Measurements from ENCODE around the gene FHOD3. TPM values are rescaled to one million over a fixed set of nuclear protein-coding genes. Genes with fewer than 3 reads are reported as not detected.

The FHOD3 gene
- total and polyA plus RNA-seq, 4 donors, result 0.57 to 1.3 (median 1.2) TPM; not detected in 1

DNA sequence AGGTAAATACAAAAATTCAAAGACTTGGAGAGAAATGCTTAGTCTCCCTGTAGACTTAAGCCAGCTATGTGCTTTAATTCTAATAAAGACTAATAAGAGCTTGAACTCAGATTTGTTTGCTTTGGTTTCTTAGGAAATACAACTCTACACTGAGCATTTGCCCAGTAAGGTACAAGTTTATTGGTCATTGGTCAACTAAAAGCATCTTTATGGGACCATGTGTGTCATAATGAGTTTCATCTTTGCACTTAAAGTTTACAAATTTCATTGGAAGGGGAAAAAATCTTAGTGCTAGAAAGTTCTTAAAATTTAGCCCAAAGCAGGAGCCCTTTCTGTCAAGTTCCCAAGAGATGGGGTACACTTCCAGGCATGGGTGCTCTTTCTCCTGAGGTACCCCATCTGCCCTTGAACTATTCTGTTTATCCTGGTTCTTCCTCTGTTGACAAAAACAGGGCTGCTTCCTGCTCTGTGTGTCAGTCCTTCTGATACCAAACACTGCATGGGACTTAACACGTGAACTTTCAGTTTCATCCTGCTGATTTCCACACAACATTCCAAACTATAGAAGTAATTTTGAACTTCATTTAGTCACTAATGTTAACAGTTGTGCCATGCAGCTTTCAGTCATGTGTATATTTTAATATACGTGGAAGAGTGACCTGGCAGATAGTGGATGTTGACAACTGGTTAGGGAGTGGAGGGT lies 331.1 kb downstream of the FHOD3 start:
- H3K27ac ChIP-seq (ENCODE audit: low read depth in 1 of 2, low read length in 2 of 2), result peak overlapping the region in 1 of 2 donors; percentile 40
- no peak for DNase-seq (ENCODE audit: low spot score)

DNA sequence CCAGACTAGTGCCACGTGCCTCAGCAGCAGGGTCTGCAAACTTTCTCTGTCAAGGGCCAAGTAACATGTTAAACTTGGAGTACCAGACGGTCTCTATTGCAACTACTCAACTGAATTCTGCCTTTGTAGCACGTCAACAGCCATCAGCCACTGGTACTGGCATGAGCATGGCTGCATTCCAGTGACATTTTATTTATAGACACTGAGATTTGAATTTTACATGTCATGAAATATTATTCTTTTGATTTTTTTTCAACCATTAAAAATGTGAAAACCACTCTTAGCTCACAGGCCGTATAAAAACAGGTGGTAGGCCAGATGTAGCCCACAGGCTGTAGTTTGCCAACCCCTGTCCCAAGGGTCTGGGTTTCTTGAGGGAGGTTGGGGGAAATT lies 331.6 kb downstream of the FHOD3 start:
- Histone ChIP-seq H3K36me3 (ENCODE audit: control insufficient read depth in 4 of 4, insufficient read depth in 3 of 4, low read depth in 1 of 4, low read length in 3 of 4) (no peaks in the 10 kb centered on the region), H3K9me3 (ENCODE audit: control insufficient read depth in 4 of 4, low read length in 3 of 4) (no peaks in the 10 kb centered on the region), H3K9ac (ENCODE audit: low read depth in 1 of 2, low read length in 2 of 2) (no peak overlapping the region), H3K27me3 (ENCODE audit: control insufficient read depth in 4 of 4, insufficient read depth in 4 of 4, low read length in 3 of 4) (no peaks in the 10 kb centered on the region), H3K4me3 (ENCODE audit: low read depth in 1 of 3, low read length in 3 of 3) (no peak overlapping the region), H3K27ac (ENCODE audit: low read depth in 1 of 2, low read length in 2 of 2) (peak overlapping the region in 1 of 2 donors; percentile 40), H3K4me1 (ENCODE audit: control insufficient read depth in 4 of 4, insufficient read depth in 4 of 4, low read length in 3 of 4) (no peaks in the 10 kb centered on the region)
- no peak for DNase-seq (ENCODE audit: low spot score)
- 66% methylated on average over 4 of the region's 4 CpGs for WGBS
- TF ChIP-seq EGR1 (IDR thresholded peaks at IDR 0.05; ENCODE audit: low read depth in 2 of 2) (no peak), TAF1 (conservative IDR thresholded peaks at IDR 0.05) (no peak), FOXA1 (IDR thresholded peaks at IDR 0.05) (no peak), SP1 (IDR thresholded peaks at IDR 0.05) (no peak), FOXA2 (IDR thresholded peaks at IDR 0.05) (no peak), NR2F2 (IDR thresholded peaks at IDR 0.05) (no peak), YY1 (IDR thresholded peaks at IDR 0.05) (no peak), RXRA (IDR thresholded peaks at IDR 0.05) (no peak), HNF4A (conservative IDR thresholded peaks at IDR 0.05) (no peak)
- TF ChIP-seq, protein P1, sequence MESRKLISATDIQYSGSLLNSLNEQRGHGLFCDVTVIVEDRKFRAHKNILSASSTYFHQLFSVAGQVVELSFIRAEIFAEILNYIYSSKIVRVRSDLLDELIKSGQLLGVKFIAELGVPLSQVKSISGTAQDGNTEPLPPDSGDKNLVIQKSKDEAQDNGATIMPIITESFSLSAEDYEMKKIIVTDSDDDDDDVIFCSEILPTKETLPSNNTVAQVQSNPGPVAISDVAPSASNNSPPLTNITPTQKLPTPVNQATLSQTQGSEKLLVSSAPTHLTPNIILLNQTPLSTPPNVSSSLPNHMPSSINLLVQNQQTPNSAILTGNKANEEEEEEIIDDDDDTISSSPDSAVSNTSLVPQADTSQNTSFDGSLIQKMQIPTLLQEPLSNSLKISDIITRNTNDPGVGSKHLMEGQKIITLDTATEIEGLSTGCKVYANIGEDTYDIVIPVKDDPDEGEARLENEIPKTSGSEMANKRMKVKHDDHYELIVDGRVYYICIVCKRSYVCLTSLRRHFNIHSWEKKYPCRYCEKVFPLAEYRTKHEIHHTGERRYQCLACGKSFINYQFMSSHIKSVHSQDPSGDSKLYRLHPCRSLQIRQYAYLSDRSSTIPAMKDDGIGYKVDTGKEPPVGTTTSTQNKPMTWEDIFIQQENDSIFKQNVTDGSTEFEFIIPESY (IDR thresholded peaks at IDR 0.05), result no peak
- TF ChIP-seq, protein P2, sequence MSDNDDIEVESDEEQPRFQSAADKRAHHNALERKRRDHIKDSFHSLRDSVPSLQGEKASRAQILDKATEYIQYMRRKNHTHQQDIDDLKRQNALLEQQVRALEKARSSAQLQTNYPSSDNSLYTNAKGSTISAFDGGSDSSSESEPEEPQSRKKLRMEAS (IDR thresholded peaks at IDR 0.05), result no peak
- TF ChIP-seq, protein P3, sequence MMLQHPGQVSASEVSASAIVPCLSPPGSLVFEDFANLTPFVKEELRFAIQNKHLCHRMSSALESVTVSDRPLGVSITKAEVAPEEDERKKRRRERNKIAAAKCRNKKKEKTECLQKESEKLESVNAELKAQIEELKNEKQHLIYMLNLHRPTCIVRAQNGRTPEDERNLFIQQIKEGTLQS (IDR thresholded peaks at IDR 0.05), result no peak
- TF ChIP-seq, protein P4, sequence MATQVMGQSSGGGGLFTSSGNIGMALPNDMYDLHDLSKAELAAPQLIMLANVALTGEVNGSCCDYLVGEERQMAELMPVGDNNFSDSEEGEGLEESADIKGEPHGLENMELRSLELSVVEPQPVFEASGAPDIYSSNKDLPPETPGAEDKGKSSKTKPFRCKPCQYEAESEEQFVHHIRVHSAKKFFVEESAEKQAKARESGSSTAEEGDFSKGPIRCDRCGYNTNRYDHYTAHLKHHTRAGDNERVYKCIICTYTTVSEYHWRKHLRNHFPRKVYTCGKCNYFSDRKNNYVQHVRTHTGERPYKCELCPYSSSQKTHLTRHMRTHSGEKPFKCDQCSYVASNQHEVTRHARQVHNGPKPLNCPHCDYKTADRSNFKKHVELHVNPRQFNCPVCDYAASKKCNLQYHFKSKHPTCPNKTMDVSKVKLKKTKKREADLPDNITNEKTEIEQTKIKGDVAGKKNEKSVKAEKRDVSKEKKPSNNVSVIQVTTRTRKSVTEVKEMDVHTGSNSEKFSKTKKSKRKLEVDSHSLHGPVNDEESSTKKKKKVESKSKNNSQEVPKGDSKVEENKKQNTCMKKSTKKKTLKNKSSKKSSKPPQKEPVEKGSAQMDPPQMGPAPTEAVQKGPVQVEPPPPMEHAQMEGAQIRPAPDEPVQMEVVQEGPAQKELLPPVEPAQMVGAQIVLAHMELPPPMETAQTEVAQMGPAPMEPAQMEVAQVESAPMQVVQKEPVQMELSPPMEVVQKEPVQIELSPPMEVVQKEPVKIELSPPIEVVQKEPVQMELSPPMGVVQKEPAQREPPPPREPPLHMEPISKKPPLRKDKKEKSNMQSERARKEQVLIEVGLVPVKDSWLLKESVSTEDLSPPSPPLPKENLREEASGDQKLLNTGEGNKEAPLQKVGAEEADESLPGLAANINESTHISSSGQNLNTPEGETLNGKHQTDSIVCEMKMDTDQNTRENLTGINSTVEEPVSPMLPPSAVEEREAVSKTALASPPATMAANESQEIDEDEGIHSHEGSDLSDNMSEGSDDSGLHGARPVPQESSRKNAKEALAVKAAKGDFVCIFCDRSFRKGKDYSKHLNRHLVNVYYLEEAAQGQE (IDR thresholded peaks at IDR 0.05), result no peak

More for the DNA sequence above, 331.1 kb downstream of the FHOD3 start:
- Histone ChIP-seq H3K4me1 (ENCODE audit: control insufficient read depth in 4 of 4, insufficient read depth in 4 of 4, low read length in 3 of 4) (no peaks in the 10 kb centered on the region), H3K36me3 (ENCODE audit: control insufficient read depth in 4 of 4, insufficient read depth in 3 of 4, low read depth in 1 of 4, low read length in 3 of 4) (no peaks in the 10 kb centered on the region), H3K9me3 (ENCODE audit: control insufficient read depth in 4 of 4, low read length in 3 of 4) (no peaks in the 10 kb centered on the region), H3K27me3 (ENCODE audit: control insufficient read depth in 4 of 4, insufficient read depth in 4 of 4, low read length in 3 of 4) (no peaks in the 10 kb centered on the region), H3K9ac (ENCODE audit: low read depth in 1 of 2, low read length in 2 of 2) (no peak overlapping the region), H3K4me3 (ENCODE audit: low read depth in 1 of 3, low read length in 3 of 3) (no peak overlapping the region)
- WGBS, result 15% methylated on average over 2 of the region's 2 CpGs
- TF ChIP-seq SP1 (IDR thresholded peaks at IDR 0.05) (no peak), TAF1 (conservative IDR thresholded peaks at IDR 0.05) (no peak), HNF4G (IDR thresholded peaks at IDR 0.05) (no peak), FOXA1 (IDR thresholded peaks at IDR 0.05) (no peak), GABPA (IDR thresholded peaks at IDR 0.05 in 1 of 2, conservative IDR thresholded peaks at IDR 0.05 in 1 of 2) (no peak), FOXA2 (IDR thresholded peaks at IDR 0.05) (no peak), RXRA (IDR thresholded peaks at IDR 0.05) (no peak), HNF4A (conservative IDR thresholded peaks at IDR 0.05) (no peak), JUND (IDR thresholded peaks at IDR 0.05) (no peak), YY1 (IDR thresholded peaks at IDR 0.05) (no peak), EGR1 (IDR thresholded peaks at IDR 0.05; ENCODE audit: low read depth in 2 of 2) (no peak), RAD21 (IDR thresholded peaks at IDR 0.05) (no peak)
- TF ChIP-seq, protein P1 (IDR thresholded peaks at IDR 0.05), result no peak
- TF ChIP-seq, protein P5, sequence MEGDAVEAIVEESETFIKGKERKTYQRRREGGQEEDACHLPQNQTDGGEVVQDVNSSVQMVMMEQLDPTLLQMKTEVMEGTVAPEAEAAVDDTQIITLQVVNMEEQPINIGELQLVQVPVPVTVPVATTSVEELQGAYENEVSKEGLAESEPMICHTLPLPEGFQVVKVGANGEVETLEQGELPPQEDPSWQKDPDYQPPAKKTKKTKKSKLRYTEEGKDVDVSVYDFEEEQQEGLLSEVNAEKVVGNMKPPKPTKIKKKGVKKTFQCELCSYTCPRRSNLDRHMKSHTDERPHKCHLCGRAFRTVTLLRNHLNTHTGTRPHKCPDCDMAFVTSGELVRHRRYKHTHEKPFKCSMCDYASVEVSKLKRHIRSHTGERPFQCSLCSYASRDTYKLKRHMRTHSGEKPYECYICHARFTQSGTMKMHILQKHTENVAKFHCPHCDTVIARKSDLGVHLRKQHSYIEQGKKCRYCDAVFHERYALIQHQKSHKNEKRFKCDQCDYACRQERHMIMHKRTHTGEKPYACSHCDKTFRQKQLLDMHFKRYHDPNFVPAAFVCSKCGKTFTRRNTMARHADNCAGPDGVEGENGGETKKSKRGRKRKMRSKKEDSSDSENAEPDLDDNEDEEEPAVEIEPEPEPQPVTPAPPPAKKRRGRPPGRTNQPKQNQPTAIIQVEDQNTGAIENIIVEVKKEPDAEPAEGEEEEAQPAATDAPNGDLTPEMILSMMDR (IDR thresholded peaks at IDR 0.05; ENCODE audit: low read depth, low read length, missing input control), result no peak
- TF ChIP-seq, protein P2 (IDR thresholded peaks at IDR 0.05), result no peak
